SK-N-SH treated with all-trans-retinoic acid at 6 μM for 48 hours (cell line): ENCODE data around the gene MAPK7.

Experiments used
- ARNTL ChIP-seq: fragments of 450-650 bp; formaldehyde crosslinking; IDR thresholded peaks from 2 replicates; pipeline ENCODE4 v1.5.0; 2020; ENCODE audit warnings: low read depth, mild to moderate bottlenecking, moderate library complexity, borderline replicate concordance
- BACH2 ChIP-seq: fragments of 250-450 bp; sonication (Bioruptor Pico); IDR thresholded peaks from 2 replicates; pipeline ENCODE4 v1.9.0; 2021; ENCODE audit warnings: mild to moderate bottlenecking, borderline replicate concordance
- GLIS3 ChIP-seq: fragments of 250-450 bp; sonication (Bioruptor Pico); IDR thresholded peaks from 2 replicates; pipeline ENCODE4 v1.5.0; 2020; ENCODE audit warnings: mild to moderate bottlenecking, moderate library complexity
- ISL1 ChIP-seq: fragments of 250-450 bp; sonication (Bioruptor Pico); IDR thresholded peaks from 2 replicates; pipeline ENCODE4 v2.1.2; 2022; ENCODE audit warnings: mild to moderate bottlenecking, moderate library complexity
- OSR1 ChIP-seq: fragments of 250-450 bp; sonication (Bioruptor Pico); IDR thresholded peaks from 2 replicates; pipeline ENCODE4 v1.8.0; 2022; ENCODE audit warnings: moderate library complexity, mild to moderate bottlenecking, inconsistent platforms
- PPARA ChIP-seq: fragments of 250-450 bp; sonication (Bioruptor Pico); IDR thresholded peaks from 2 replicates; pipeline ENCODE4 v1.5.0; 2020; ENCODE audit warnings: mild to moderate bottlenecking, borderline replicate concordance
- SNAI2 ChIP-seq: fragments of 250-450 bp; sonication (Bioruptor Pico); IDR thresholded peaks from 2 replicates; pipeline ENCODE4 v1.5.0; 2020; ENCODE audit warnings: mild to moderate bottlenecking, moderate library complexity
- TOX ChIP-seq: fragments of 250-450 bp; sonication (Bioruptor Pico); IDR thresholded peaks from 2 replicates; pipeline ENCODE4 v1.8.0; 2021; ENCODE audit warnings: mild to moderate bottlenecking, moderate library complexity, borderline replicate concordance
- ZFP3 ChIP-seq: fragments of 250-450 bp; sonication (Bioruptor Pico); IDR thresholded peaks from 2 replicates; pipeline ENCODE4 v1.5.0; 2020; ENCODE audit warnings: mild to moderate bottlenecking, moderate library complexity
- ZNF70 ChIP-seq: fragments of 450-650 bp; formaldehyde crosslinking; IDR thresholded peaks from 2 replicates; pipeline ENCODE4 v1.5.0; 2020; ENCODE audit warnings: mild to moderate bottlenecking, moderate library complexity
- TF ChIP-seq, protein P1 (sequence below): fragments of 250-450 bp; sonication (Bioruptor Pico); IDR thresholded peaks from 2 replicates; pipeline ENCODE4 v1.8.0; 2021; ENCODE audit warnings: low read depth, mild to moderate bottlenecking, moderate library complexity, borderline replicate concordance
- TF ChIP-seq, protein P2 (sequence below): fragments of 250-450 bp; sonication (Bioruptor Pico); IDR thresholded peaks from 2 replicates; pipeline ENCODE4 v1.5.0; 2020; ENCODE audit warnings: mild to moderate bottlenecking, moderate library complexity
- TF ChIP-seq, protein P3 (sequence below): fragments of 250-450 bp; sonication (Bioruptor Pico); IDR thresholded peaks from 2 replicates; pipeline ENCODE4 v1.8.0; 2020; ENCODE audit warnings: mild to moderate bottlenecking, moderate library complexity, borderline replicate concordance
- TF ChIP-seq, protein P4 (sequence below): fragments of 250-450 bp; sonication (Bioruptor Pico); IDR thresholded peaks from 2 replicates; pipeline ENCODE4 v1.5.1; 2020; ENCODE audit warnings: low read depth, mild to moderate bottlenecking, moderate library complexity

DNA sequence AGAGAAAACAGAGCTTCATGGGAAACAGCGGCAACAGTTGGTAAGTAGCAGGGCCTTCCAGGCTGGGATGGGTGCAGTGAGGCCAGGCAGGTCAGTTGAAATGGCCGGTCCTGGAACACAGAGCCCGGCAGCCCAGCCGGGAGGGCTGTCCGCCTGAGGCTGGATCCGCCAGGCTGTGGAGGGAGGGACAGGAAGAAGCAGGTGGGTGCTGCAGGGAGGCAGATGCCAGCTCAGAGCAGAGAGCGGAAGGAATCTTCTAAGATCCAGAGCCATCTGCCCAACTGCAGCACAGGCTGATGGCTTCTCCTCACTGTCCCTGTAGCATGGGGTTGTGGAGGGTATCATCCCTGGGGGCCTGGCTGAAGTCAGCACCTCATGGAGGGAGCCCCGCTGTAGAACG is 33.3 kb downstream of the MAPK7 start:
- TF ChIP-seq, protein P1, sequence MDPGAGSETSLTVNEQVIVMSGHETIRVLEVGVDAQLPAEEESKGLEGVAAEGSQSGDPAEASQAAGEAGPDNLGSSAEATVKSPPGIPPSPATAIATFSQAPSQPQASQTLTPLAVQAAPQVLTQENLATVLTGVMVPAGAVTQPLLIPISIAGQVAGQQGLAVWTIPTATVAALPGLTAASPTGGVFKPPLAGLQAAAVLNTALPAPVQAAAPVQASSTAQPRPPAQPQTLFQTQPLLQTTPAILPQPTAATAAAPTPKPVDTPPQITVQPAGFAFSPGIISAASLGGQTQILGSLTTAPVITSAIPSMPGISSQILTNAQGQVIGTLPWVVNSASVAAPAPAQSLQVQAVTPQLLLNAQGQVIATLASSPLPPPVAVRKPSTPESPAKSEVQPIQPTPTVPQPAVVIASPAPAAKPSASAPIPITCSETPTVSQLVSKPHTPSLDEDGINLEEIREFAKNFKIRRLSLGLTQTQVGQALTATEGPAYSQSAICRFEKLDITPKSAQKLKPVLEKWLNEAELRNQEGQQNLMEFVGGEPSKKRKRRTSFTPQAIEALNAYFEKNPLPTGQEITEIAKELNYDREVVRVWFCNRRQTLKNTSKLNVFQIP (CRISPR knock-in tag): no peak
- TF ChIP-seq, protein P2, sequence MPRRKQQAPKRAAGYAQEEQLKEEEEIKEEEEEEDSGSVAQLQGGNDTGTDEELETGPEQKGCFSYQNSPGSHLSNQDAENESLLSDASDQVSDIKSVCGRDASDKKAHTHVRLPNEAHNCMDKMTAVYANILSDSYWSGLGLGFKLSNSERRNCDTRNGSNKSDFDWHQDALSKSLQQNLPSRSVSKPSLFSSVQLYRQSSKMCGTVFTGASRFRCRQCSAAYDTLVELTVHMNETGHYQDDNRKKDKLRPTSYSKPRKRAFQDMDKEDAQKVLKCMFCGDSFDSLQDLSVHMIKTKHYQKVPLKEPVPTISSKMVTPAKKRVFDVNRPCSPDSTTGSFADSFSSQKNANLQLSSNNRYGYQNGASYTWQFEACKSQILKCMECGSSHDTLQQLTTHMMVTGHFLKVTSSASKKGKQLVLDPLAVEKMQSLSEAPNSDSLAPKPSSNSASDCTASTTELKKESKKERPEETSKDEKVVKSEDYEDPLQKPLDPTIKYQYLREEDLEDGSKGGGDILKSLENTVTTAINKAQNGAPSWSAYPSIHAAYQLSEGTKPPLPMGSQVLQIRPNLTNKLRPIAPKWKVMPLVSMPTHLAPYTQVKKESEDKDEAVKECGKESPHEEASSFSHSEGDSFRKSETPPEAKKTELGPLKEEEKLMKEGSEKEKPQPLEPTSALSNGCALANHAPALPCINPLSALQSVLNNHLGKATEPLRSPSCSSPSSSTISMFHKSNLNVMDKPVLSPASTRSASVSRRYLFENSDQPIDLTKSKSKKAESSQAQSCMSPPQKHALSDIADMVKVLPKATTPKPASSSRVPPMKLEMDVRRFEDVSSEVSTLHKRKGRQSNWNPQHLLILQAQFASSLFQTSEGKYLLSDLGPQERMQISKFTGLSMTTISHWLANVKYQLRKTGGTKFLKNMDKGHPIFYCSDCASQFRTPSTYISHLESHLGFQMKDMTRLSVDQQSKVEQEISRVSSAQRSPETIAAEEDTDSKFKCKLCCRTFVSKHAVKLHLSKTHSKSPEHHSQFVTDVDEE (CRISPR knock-in tag): no peak
- TF ChIP-seq SNAI2 (CRISPR knock-in tag): no peak
- TF ChIP-seq ZFP3: no peak
- TF ChIP-seq, protein P3, sequence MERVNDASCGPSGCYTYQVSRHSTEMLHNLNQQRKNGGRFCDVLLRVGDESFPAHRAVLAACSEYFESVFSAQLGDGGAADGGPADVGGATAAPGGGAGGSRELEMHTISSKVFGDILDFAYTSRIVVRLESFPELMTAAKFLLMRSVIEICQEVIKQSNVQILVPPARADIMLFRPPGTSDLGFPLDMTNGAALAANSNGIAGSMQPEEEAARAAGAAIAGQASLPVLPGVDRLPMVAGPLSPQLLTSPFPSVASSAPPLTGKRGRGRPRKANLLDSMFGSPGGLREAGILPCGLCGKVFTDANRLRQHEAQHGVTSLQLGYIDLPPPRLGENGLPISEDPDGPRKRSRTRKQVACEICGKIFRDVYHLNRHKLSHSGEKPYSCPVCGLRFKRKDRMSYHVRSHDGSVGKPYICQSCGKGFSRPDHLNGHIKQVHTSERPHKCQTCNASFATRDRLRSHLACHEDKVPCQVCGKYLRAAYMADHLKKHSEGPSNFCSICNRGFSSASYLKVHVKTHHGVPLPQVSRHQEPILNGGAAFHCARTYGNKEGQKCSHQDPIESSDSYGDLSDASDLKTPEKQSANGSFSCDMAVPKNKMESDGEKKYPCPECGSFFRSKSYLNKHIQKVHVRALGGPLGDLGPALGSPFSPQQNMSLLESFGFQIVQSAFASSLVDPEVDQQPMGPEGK (CRISPR knock-in tag): no peak
- TF ChIP-seq TOX: no peak
- TF ChIP-seq ARNTL: no peak
- TF ChIP-seq BACH2: no peak
- TF ChIP-seq ZNF70 (CRISPR knock-in tag): no peak
- TF ChIP-seq GLIS3 (CRISPR knock-in tag): no peak
- TF ChIP-seq PPARA (CRISPR knock-in tag): no peak
- TF ChIP-seq OSR1 (CRISPR knock-in tag): no peak
- TF ChIP-seq, protein P4, sequence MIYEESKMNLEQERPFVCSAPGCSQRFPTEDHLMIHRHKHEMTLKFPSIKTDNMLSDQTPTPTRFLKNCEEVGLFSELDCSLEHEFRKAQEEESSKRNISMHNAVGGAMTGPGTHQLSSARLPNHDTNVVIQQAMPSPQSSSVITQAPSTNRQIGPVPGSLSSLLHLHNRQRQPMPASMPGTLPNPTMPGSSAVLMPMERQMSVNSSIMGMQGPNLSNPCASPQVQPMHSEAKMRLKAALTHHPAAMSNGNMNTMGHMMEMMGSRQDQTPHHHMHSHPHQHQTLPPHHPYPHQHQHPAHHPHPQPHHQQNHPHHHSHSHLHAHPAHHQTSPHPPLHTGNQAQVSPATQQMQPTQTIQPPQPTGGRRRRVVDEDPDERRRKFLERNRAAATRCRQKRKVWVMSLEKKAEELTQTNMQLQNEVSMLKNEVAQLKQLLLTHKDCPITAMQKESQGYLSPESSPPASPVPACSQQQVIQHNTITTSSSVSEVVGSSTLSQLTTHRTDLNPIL (CRISPR knock-in tag): no peak
- no peak for TF ChIP-seq ISL1 (CRISPR knock-in tag)
